A673 (cell line): Measurements from ENCODE around the gene SREBF2. TPM values are rescaled to one million over a fixed set of nuclear protein-coding genes. Genes with fewer than 3 reads are reported as not detected.

Experiments
- BruUV-seq: library from RNA; stranded (reverse); fragments of 400-500 nt; replicated peaks from 2 replicates; lab custom pipeline; 2021; lab: Mats Ljungman, UMichigan
- CTCF ChIA-PET: fragments of 300-600 bp; sonication (Branson Sonifier 250); formaldehyde crosslinking; loops from one replicate; lab custom pipeline; 2022; ENCODE audit warnings: antibody characterized with exemption; lab: Charles Lee
- POLR2A ChIA-PET: fragments of 300-600 bp; sonication (Branson Sonifier 250); formaldehyde crosslinking; loops from one replicate; lab custom pipeline; 2022; ENCODE audit warnings: antibody characterized with exemption; ENCODE audit not compliant: low non-redundant PET; lab: Charles Lee
- DNase-seq: peaks from one replicate; pipeline ENCODE4 v3.0.0-alpha.2; 2015; ENCODE audit warnings: low spot score
- H3K27ac ChIP-seq: fragments of 200-600 bp; sonication (generic); 2 replicates; pipeline ENCODE4 v1.5.1; 2016; ENCODE audit warnings: mixed run types, low read depth, mild to moderate bottlenecking, mixed read lengths, antibody characterized with exemption, low read length; ENCODE audit not compliant: poor library complexity, severe bottlenecking
- H3K27me3 ChIP-seq: fragments of 200-600 bp; sonication (generic); replicated peaks from 2 replicates; pipeline ENCODE4 v1.6.1; 2017; ENCODE audit warnings: mixed run types, low read depth, mild to moderate bottlenecking, mixed read lengths, antibody characterized with exemption, low read length; ENCODE audit not compliant: insufficient read depth, poor library complexity
- H3K36me3 ChIP-seq: fragments of 200-600 bp; sonication (generic); 2 replicates; pipeline ENCODE4 v1.6.1; 2016; ENCODE audit warnings: mixed run types, mild to moderate bottlenecking, mixed read lengths, antibody characterized with exemption, low read length; ENCODE audit not compliant: insufficient read depth, poor library complexity, severe bottlenecking
- H3K4me1 ChIP-seq: fragments of 200-600 bp; sonication (generic); 2 replicates; pipeline ENCODE4 v1.6.1; 2017; ENCODE audit warnings: mixed run types, mild to moderate bottlenecking, mixed read lengths, antibody characterized with exemption, low read length; ENCODE audit not compliant: insufficient read depth, poor library complexity, severe bottlenecking
- H3K4me3 ChIP-seq: fragments of 200-600 bp; sonication (generic); 2 replicates; pipeline ENCODE4 v1.5.1; 2016; ENCODE audit warnings: low read depth, mixed run types, mild to moderate bottlenecking, mixed read lengths, low read length; ENCODE audit not compliant: poor library complexity, severe bottlenecking
- H3K9me3 ChIP-seq: fragments of 200-600 bp; sonication (generic); 2 replicates; pipeline ENCODE4 v1.6.1; 2016; ENCODE audit warnings: mixed run types, low read depth, mild to moderate bottlenecking, mixed read lengths, antibody characterized with exemption, low read length; ENCODE audit not compliant: poor library complexity, severe bottlenecking
- CTCF ChIP-seq: fragments of 300-800, 200-600 bp; sonication (generic); conservative IDR thresholded peaks from 2 replicates; pipeline ENCODE4 v1.5.1; 2017; ENCODE audit warnings: low read depth, mild to moderate bottlenecking, antibody characterized with exemption, low read length, moderate library complexity, mixed read lengths
- EZH2 ChIP-seq: fragments of 200-600 bp; sonication (generic); IDR thresholded peaks from 2 replicates; pipeline ENCODE4 v1.6.1; 2017; ENCODE audit warnings: borderline replicate concordance, low read depth, mild to moderate bottlenecking, mixed read lengths, antibody characterized with exemption, low read length; ENCODE audit not compliant: poor library complexity, severe bottlenecking
- intact Hi-C: fragments of 100-400 bp; cut with micrococcal nuclease; formaldehyde crosslinking; loops from one replicate; pipeline ENCODE4 v1.10.0; 2022; ENCODE audit not compliant: unreplicated experiment
- total RNA-seq: library from RNA; stranded (reverse); gene quantifications from 2 replicates; pipeline ENCODE4 v1.2.3, GENCODE V29; 2021

Gene SREBF2
- total RNA-seq, 1 experiment from 2014 or later: 141 TPM

DNA sequence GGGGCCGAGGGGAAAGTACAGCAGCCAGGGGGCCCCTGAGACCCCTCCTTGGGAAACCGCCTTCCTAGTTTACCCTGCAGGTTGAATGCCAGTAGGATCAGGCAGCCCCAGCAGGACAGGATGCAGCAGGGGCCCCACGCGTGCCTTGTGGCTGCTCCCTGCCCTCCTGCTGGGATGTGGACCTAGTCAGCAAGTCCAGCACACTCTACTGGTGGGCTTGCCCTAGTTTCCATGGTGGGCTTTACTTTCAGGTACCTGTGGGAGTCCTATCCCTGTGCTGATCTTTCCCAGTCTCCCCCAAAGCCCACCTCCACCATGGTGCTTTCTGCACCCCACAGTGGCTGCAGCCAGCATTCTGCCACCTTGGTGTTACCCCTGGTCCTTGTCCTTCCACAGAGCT, 59.8 kb downstream of the SREBF2 start:
- intact Hi-C loops: no loop called here
- peaks cover 89% of the 10 kb centered on the region for H3K36me3 ChIP-seq
- H3K4me3 ChIP-seq: no peak overlapping the region
- no peaks in the 10 kb centered on the region for H3K4me1 ChIP-seq
- POLR2A ChIA-PET: no interaction called here
- H3K27ac ChIP-seq: no peak overlapping the region
- no peaks in the 10 kb centered on the region for H3K9me3 ChIP-seq
- no peak for TF ChIP-seq EZH2
- TF ChIP-seq CTCF: no peak
- CTCF ChIA-PET: no interaction called here
- no TSS peak for BruUV-seq
- H3K27me3 ChIP-seq: no peaks in the 10 kb centered on the region
- no peak for DNase-seq

GRCh38 chr22:41893591-41894375, 60.9 kb downstream of the SREBF2 start:
- intact Hi-C loops: no loop called here
- Histone ChIP-seq H3K27ac (peak overlapping the region; percentile 23), H3K27me3 (no peaks in the 10 kb centered on the region), H3K36me3 (peaks cover 90% of the 10 kb centered on the region), H3K9me3 (no peaks in the 10 kb centered on the region), H3K4me1 (no peaks in the 10 kb centered on the region), H3K4me3 (no peak overlapping the region)
- TF ChIP-seq CTCF (no peak), EZH2 (no peak)
- BruUV-seq: no TSS peak
- no peak for DNase-seq
- ChIA-PET POLR2A (interaction anchor here (0.6 kb wide), 1 partner anchor 1066 kb away, joined by 7 read pairs; no protein-coding TSS in a partner anchor), CTCF (interaction anchor here (0.9 kb wide), 1 partner anchor 227 kb away, joined by 3 read pairs; no protein-coding TSS in a partner anchor)

- no peak for TF ChIP-seq CTCF
- no peak for TF ChIP-seq EZH2
- CTCF ChIA-PET: no interaction called here
- POLR2A ChIA-PET: no interaction called here
Observed at GRCh38 chr22:41898645-41899044, 65.7 kb downstream of the SREBF2 start.

More at GRCh38 chr22:41898645-41899044, 65.7 kb downstream of the SREBF2 start:
- intact Hi-C loops: no loop called here
- no TSS peak for BruUV-seq
- Histone ChIP-seq H3K9me3 (no peaks in the 10 kb centered on the region), H3K27me3 (no peaks in the 10 kb centered on the region), H3K36me3 (peaks cover 86% of the 10 kb centered on the region), H3K27ac (no peak overlapping the region), H3K4me3 (no peak overlapping the region), H3K4me1 (no peaks in the 10 kb centered on the region)
- no peak for DNase-seq
